Measurements from ENCODE around the gene LYZL6. TPM values are rescaled to one million over a fixed set of nuclear protein-coding genes. Genes with fewer than 3 reads are reported as not detected.

Gene LYZL6
- total RNA-seq, 4 donors from 2014 or later, result not detected

DNA sequence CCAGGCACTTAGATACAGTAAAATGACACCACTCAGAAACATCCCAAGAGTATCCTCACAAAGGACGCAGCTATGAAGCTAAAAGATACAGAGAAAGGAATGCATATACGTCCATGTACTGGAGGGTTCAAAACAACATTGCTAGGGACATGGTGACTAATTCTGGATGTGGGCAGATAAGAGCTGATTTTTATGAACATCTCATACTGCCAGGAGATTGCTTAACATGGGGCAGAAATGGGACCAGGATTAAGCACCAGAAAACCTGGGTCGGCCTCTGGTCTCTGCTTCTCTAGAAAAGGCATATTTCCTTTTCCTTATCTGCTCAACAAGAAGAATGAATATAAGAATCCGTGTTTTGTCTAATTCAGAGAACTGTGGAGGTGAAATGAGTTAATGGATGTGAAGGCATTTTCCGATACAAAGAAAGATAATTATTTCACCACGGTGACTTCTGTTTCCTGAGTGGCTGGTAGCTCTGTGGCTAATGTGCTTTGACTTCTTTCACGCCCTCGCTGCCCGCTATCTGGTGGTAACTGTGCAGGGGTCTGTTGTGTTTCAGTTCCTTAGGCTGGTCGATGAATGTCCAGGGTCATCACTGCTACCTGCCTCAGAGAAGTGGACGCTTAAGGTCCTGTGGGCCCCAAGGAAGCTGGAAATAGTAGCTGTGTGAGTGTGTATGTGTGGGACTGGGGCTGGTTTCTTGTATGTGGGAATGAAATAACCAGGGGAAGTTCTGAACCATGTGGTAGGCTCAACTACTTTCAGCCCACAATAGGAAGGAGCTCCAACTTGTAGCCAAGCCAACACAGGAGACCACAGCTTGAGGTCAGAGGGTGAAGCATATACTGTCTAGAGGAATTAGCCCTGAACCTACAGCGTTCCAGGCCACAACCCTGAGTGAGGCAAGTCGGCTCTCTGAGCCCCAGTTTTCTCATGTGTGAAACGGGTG is 47.6 kb downstream of the LYZL6 start:
- H3K4me1 ChIP-seq, result no peaks in the 10 kb centered on the region
- no peak for TF ChIP-seq POLR2A (IDR thresholded peaks at IDR 0.05)
- H3K27ac ChIP-seq, result no peak overlapping the region
- ATAC-seq (no peak), DNase-seq (no peak)
- in situ Hi-C loops (cut with MboI; ENCODE audit: low sequenced_read_pairs in 4 of 4) (no loop called here), intact Hi-C loops (cut with DNase I; ENCODE audit: low total_unique reads) (no loop called here)
- H3K27me3 ChIP-seq, result no peaks in the 10 kb centered on the region
- H3K4me3 ChIP-seq, result no peak overlapping the region
- no peaks in the 10 kb centered on the region for H3K36me3 ChIP-seq
- H3K9me3 ChIP-seq, result no peaks in the 10 kb centered on the region

DNA sequence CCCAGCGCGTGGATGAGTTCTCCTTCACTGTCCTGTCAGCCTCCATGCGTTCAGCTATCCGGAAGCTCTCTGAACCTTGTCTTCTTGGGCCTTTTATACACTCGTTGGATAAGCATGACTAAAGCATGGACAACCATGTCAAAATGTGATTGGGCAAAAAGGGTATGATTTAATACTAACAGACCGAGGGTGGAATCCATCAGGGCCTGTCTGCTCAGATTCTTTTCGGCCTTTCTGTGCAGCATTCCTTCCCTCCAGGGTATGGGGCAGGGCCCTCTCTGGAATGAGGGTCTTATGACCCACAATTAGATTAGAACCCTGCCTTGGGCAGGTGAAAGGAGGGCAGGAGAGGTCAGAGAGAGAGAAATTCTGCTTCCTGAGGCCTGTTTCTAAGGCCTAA is 49.3 kb downstream of the LYZL6 start:
- Histone ChIP-seq H3K36me3 (no peaks in the 10 kb centered on the region), H3K4me3 (no peak overlapping the region), H3K27me3 (no peaks in the 10 kb centered on the region), H3K4me1 (no peaks in the 10 kb centered on the region), H3K27ac (no peak overlapping the region), H3K9me3 (no peaks in the 10 kb centered on the region)
- intact Hi-C loops (cut with DNase I; ENCODE audit: low total_unique reads) (no loop called here), in situ Hi-C loops (cut with MboI; ENCODE audit: low sequenced_read_pairs in 4 of 4) (no loop called here)
- DNase-seq, result no peak
- TF ChIP-seq CTCF (IDR thresholded peaks at IDR 0.05 in 4 of 5, conservative IDR thresholded peaks at IDR 0.05 in 1 of 5) (no peak), POLR2A (IDR thresholded peaks at IDR 0.05) (no peak)
- ATAC-seq, result no peak

GRCh38 chr17:35893751-35894150 is 49.8 kb downstream of the LYZL6 start:
- no peak for DNase-seq
- Histone ChIP-seq H3K9me3 (no peaks in the 10 kb centered on the region), H3K27me3 (no peaks in the 10 kb centered on the region), H3K4me1 (no peaks in the 10 kb centered on the region), H3K4me3 (no peak overlapping the region), H3K27ac (no peak overlapping the region), H3K36me3 (no peaks in the 10 kb centered on the region)
- no peak for TF ChIP-seq POLR2A (IDR thresholded peaks at IDR 0.05)
- no peak for TF ChIP-seq CTCF (IDR thresholded peaks at IDR 0.05 in 4 of 5, conservative IDR thresholded peaks at IDR 0.05 in 1 of 5)
- in situ Hi-C loops (cut with MboI; ENCODE audit: low sequenced_read_pairs in 4 of 4), result no loop called here
- no peak for ATAC-seq
- intact Hi-C loops (cut with DNase I; ENCODE audit: low total_unique reads), result no loop called here

DNA sequence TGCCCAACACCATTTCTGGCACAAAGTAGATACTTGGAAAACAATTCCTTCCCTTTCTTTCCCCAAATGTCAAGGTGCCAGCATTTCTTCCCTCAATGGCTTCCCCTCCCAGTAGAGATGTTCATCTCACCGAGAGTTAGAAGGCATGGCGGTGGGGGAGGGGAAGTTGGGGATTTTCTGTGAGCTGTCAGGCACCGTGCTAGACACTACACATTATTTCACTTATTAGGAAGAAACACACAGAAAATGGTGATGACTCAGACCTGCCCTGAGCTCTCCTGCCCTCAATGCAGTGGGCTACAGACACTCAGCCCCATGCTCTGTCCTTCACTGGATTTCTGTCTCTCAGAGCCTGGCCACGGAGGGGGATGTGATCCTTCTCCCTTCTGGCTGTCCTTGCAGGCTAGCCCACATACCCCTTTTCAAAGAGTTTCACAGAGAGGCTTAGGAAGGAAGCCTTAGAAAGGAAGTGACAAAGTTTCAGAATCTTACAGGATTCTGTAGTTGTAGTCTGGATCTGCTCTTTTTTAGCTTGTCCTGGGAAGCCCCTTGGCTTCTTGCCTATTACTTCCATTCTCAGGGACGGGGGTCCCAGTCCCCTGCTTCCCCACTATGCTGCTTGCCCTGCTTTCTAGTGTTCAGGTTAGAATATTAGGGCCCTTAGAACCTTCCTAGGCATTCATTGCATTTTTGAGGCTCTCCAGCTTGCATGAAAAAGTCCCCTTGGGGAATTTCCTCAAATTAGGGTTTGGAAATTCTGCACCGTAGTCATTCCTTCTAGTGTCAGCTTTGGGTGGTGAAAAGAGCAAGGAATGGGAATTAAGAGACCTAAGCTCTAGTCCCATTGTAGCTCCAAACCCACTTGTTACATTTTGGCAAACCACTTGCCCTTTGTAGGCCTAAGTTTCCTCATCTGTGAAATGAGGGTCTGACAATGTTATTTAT is 51.1 kb downstream of the LYZL6 start:
- Histone ChIP-seq H3K4me3 (no peak overlapping the region), H3K4me1 (no peaks in the 10 kb centered on the region), H3K27ac (no peak overlapping the region), H3K27me3 (no peaks in the 10 kb centered on the region), H3K9me3 (no peaks in the 10 kb centered on the region), H3K36me3 (no peaks in the 10 kb centered on the region)
- in situ Hi-C loops (cut with MboI; ENCODE audit: low sequenced_read_pairs in 4 of 4), result no loop called here
- intact Hi-C loops (cut with DNase I; ENCODE audit: low total_unique reads), result no loop called here
- DNase-seq, result no peak
- ATAC-seq, result no peak
- TF ChIP-seq CTCF (IDR thresholded peaks at IDR 0.05 in 4 of 5, conservative IDR thresholded peaks at IDR 0.05 in 1 of 5), result no peak
- no peak for TF ChIP-seq POLR2A (IDR thresholded peaks at IDR 0.05)

- Histone ChIP-seq H3K4me1 (no peaks in the 10 kb centered on the region), H3K9me3 (no peaks in the 10 kb centered on the region), H3K36me3 (no peaks in the 10 kb centered on the region), H3K4me3 (no peak overlapping the region), H3K27me3 (no peaks in the 10 kb centered on the region), H3K27ac (no peak overlapping the region)
- DNase-seq (no peak), ATAC-seq (no peak)
- TF ChIP-seq POLR2A (IDR thresholded peaks at IDR 0.05), result no peak
- TF ChIP-seq CTCF (IDR thresholded peaks at IDR 0.05 in 4 of 5, conservative IDR thresholded peaks at IDR 0.05 in 1 of 5), result no peak
- intact Hi-C loops (cut with DNase I; ENCODE audit: low total_unique reads), result no loop called here
- in situ Hi-C loops (cut with MboI; ENCODE audit: low sequenced_read_pairs in 4 of 4), result no loop called here
Measured at GRCh38 chr17:35891269-35891668, 52.2 kb downstream of the LYZL6 start.

Measured in gastrocnemius medialis (tissue), 4 donors.